Measurements from ENCODE around the gene CAPS.

The CAPS gene

GRCh38 chr19:5953680-5954213 lies 39.7 kb downstream of the CAPS start:
- no peak for TF ChIP-seq CTCF (conservative IDR thresholded peaks at IDR 0.05; ENCODE audit: low read depth, low read length)
- no peak for DNase-seq (ENCODE audit: low read depth)
- no peak overlapping the region for H3K4me3 ChIP-seq (ENCODE audit: low read length)

GRCh38 chr19:5954293-5954692 lies 40.2 kb downstream of the CAPS start:
- TF ChIP-seq CTCF (conservative IDR thresholded peaks at IDR 0.05; ENCODE audit: low read depth, low read length) = no peak
- no peak for DNase-seq (ENCODE audit: low read depth)
- no peak overlapping the region for H3K4me3 ChIP-seq (ENCODE audit: low read length)

GRCh38 chr19:5955636-5955935 lies 41.5 kb downstream of the CAPS start:
- H3K4me3 ChIP-seq (ENCODE audit: low read length) = no peak overlapping the region
- no peak for DNase-seq (ENCODE audit: low read depth)
- TF ChIP-seq CTCF (conservative IDR thresholded peaks at IDR 0.05; ENCODE audit: low read depth, low read length) = no peak

GRCh38 chr19:5956323-5956722 lies 42.3 kb downstream of the CAPS start:
- no peak for DNase-seq (ENCODE audit: low read depth)
- no peak overlapping the region for H3K4me3 ChIP-seq (ENCODE audit: low read length)
- no peak for TF ChIP-seq CTCF (conservative IDR thresholded peaks at IDR 0.05; ENCODE audit: low read depth, low read length)

- TF ChIP-seq CTCF (conservative IDR thresholded peaks at IDR 0.05; ENCODE audit: low read depth, low read length) = no peak
- no peak overlapping the region for H3K4me3 ChIP-seq (ENCODE audit: low read length)
- DNase-seq (ENCODE audit: low read depth) = no peak
Measured at GRCh38 chr19:5956728-5957127, 42.7 kb downstream of the CAPS start.

GRCh38 chr19:5957170-5957569 lies 43.1 kb downstream of the CAPS start:
- H3K4me3 ChIP-seq (ENCODE audit: low read length) = no peak overlapping the region
- no peak for DNase-seq (ENCODE audit: low read depth)
- no peak for TF ChIP-seq CTCF (conservative IDR thresholded peaks at IDR 0.05; ENCODE audit: low read depth, low read length)

- DNase-seq (ENCODE audit: low read depth) = no peak
- H3K4me3 ChIP-seq (ENCODE audit: low read length) = no peak overlapping the region
- no peak for TF ChIP-seq CTCF (conservative IDR thresholded peaks at IDR 0.05; ENCODE audit: low read depth, low read length)
Measured at GRCh38 chr19:5958074-5958850, 44.2 kb downstream of the CAPS start.
